HG02610 (cell line): Measurements from ENCODE around the gene SSBP3.

Source experiments
- ATAC-seq: cut with Tn5 transposase; IDR thresholded peaks from one replicate; pipeline ENCODE4 v1.9.1; 2021; ENCODE audit warnings: mild to moderate bottlenecking, moderate library complexity; ENCODE audit not compliant: unreplicated experiment

SSBP3 gene

GRCh38 chr1:54272772-54273091 is 133.5 kb downstream of the SSBP3 start:
- ATAC-seq = no peak

GRCh38 chr1:54272134-54272533 is 134.1 kb downstream of the SSBP3 start:
- no peak for ATAC-seq

DNA sequence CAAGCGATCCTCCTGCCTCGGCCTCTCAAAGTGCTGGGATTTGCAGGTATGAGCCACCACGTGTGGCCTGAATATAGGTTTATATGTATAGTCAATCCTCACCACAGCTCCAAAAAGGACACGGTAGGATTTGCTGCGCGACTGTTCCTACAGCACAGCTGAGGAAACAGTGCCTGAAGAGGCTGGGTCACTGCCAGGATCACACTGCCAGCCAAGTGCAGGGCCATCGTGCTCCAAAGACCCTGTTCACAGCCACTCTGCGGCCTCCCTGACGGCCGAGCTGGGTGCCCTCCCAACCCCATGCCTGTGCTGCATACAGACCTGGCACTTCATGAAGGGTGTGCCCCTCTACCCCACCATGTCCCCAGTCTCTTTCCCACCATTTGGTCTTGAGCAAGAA is 134.9 kb downstream of the SSBP3 start:
- ATAC-seq = no peak

GRCh38 chr1:54270543-54270942 is 135.7 kb downstream of the SSBP3 start:
- ATAC-seq = no peak

DNA sequence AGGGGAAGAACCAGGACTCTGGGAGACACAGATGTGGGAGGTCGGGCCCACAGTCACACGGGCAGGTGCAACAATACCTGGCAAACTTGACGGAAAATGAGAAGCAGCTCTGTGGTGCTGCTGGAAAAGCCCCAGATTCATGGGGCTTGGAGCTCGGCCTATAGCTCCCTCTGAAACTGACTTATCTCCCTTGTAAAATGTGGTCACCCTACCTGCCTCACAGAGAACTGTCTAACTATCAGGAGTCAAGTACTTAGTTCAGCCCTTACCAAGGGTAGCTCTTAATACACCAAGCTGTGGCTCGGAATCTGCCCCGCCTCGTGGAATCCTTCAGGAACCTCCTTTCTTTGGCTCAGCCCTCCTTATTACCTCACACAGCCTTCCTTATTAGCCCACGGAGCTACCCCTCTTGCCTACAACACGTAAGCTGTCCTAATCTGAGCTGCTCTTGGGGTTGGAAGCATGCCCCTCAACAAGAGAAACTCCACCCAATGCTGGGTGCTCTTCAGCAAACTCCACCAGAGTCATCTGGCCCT is 137.4 kb downstream of the SSBP3 start:
- ATAC-seq = no peak

DNA sequence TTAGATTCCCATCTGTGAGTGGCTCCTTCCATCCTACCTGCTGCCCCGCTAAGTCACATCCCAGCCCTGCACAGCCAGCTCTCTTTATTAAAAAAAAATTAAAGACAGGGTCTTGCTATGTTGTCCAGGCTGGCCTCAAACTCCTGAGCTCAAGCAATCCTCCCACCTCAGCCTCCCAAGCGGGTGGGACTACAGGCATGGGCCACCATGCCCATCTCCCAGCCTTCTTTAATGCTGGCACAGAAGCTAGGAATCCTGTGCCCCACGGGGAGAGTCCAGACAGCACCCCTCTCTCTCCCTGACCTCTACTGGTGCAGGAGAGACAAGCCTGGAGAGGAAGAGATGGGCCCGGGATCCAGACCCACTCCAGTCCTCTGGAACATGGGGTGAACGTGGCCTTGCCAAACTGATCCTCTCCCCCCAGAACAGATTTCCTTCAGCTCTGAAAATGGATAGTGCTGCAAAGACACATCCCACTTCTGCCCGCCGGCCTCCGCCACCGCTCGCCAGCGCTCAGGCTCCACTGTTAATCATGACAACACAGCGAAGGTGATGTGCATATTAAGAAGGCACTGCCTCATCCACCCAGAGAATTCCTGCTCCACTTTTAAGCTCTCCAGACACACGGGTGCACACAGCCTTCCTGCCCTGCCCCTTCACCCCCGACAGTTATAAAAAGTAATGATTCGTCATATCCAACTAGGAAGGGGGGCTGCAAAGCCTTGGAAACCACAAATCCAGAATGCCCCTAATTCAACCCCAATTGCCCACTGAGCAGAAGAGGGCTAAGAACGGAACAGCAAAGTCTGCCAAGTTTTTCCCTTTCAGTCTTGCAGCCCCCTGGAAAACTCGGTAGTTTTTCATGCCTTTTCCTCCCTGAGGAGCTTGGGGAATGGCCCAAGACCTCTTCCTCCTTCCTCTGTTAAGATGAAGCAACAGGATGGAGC is 138.1 kb downstream of the SSBP3 start:
- ATAC-seq = no peak

- ATAC-seq = no peak
Measured at GRCh38 chr1:54266908-54267307, 139.3 kb downstream of the SSBP3 start.

DNA sequence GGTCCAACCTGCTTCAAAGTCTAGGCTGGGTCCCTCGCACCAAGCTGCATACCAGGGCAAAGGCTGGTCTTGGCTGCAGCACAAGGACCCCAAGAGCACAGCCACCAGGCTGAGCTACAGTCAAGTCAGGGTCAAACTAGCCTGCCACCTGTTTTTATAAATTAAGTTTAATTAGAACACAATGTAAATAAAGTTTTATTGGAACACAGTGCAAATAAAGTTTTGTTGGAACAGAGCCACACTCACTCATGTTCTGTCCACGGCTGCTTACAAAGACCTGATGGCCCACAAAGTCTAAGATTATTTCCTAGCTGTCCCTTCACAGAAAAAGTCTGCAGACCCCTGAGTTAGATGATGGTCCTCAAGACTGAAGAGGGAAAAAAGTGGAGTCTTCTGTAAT is 140.0 kb downstream of the SSBP3 start:
- ATAC-seq = no peak

GRCh38 chr1:54265659-54266058 is 140.5 kb downstream of the SSBP3 start:
- no peak for ATAC-seq

GRCh38 chr1:54265126-54265525 is 141.1 kb downstream of the SSBP3 start:
- ATAC-seq = no peak

DNA sequence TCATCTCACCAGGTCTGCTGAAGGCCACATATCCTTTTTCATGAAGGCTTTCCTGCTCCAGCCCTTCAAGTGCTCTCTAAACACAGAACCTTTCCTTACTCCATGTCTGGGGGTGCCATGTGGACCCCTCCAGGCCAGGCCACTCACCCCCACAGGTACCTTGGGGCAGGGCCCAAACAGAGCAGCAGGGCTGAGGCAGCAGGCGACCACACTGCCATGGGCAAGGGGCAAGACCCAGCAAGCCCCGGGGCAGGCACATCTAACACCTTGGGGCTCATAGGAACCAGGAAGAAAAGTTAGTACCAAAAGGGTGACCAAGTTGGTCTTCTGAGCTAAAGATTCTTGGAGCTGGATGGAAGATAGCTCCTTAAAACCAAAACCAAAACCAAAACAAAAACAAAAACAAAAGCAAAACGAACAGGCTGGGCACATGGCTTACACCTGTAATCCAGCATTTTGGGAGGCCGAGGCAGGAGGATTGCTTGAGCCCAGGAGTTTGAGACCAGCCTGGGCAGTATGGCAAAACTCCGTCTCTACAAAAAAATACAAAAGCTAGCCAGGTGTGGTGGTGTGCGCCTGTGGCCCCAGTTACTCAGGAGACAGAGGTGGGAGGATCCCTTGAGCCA is 142.5 kb downstream of the SSBP3 start:
- ATAC-seq = no peak

- no peak for ATAC-seq
Measured at GRCh38 chr1:54262244-54262643, 143.9 kb downstream of the SSBP3 start.

GRCh38 chr1:54260810-54261209 is 145.4 kb downstream of the SSBP3 start:
- no peak for ATAC-seq

DNA sequence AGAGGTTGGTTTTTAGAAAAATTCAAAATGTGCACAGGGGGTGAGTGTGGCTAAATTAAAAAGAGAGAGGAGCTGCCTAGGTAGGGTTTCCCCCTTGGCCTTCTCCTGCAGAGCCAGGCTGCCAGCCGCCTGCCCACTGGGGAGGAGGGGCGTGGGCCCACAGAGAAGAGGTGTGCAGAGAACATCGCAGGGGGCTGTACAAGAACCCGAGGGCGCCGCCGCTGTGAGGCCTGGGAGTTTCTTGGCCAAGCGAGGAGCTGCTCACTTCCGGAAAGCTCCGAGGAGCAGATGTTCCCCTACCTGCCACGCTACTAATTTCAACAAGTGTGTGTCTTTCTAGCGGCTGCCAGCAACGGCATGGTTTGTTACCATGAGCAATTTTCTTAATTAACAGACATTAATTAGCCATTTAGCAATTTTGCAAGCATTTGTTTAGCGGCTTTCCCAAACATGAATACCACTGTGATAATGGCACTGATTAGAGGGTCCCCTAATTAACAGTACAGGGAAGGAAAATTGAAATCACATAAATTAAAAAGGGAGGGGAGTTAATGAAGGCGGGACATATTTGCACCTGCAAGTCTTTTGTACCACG is 146.6 kb downstream of the SSBP3 start:
- ATAC-seq = no peak

GRCh38 chr1:54257876-54258275 is 148.3 kb downstream of the SSBP3 start:
- ATAC-seq = no peak

- no peak for ATAC-seq
Measured at GRCh38 chr1:54257346-54257620, 148.9 kb downstream of the SSBP3 start.

- ATAC-seq = no peak
Measured at GRCh38 chr1:54256522-54257345, 149.5 kb downstream of the SSBP3 start.

DNA sequence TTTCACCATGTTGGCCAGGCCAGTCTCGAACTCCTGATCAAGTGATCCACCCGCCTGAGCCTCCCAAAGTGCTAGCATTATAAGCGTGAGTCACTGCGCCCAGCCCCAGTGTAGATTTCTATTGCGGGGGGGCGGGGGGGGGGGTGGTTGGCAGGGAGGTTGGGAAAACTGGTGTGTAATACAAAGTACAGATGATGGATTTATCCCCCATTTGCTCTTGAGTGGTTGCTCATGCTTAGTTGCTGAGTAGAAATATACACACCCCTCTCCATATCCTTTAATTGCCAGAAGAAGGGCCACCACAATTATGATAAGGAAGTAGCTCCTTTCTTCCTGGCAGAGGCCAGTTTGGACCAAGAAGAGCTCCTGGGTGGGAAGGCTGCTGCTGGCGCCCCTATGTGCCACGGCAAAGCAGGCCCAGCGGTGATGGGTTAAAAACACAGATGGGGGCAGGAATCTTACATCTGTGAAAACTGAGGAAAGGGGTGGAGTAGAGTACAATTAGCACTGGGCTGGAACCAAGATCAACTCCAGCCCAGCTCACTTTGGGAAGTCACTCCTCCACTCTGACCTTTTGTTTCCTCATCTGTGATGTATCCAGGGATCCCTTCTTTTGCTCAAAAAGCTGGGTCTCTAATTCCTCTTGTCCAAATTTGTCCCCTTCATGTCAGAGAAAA is 151.0 kb downstream of the SSBP3 start:
- no peak for ATAC-seq

DNA sequence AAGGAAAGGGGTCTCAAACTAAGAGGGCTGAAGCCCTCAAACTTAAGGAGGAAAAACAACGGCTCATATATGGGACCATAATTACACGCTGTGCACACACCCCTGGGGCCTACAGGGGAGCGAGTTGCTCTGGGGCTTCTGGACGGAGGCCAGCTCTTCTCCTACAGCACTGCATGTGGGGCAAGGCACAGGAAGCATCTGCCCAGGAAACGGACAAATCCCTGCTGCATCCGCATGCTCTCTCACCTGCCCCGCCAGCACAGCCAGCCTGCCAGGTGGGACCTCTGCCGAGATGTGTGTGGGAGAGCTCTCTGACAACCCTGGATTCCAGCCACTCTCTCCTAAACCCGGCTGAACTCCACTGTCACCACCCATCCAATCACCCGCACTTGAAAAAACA is 152.1 kb downstream of the SSBP3 start:
- ATAC-seq = no peak

GRCh38 chr1:54253480-54253879 is 152.7 kb downstream of the SSBP3 start:
- no peak for ATAC-seq
